ENCODE results near the gene IPO4.

IPO4 gene

DNA sequence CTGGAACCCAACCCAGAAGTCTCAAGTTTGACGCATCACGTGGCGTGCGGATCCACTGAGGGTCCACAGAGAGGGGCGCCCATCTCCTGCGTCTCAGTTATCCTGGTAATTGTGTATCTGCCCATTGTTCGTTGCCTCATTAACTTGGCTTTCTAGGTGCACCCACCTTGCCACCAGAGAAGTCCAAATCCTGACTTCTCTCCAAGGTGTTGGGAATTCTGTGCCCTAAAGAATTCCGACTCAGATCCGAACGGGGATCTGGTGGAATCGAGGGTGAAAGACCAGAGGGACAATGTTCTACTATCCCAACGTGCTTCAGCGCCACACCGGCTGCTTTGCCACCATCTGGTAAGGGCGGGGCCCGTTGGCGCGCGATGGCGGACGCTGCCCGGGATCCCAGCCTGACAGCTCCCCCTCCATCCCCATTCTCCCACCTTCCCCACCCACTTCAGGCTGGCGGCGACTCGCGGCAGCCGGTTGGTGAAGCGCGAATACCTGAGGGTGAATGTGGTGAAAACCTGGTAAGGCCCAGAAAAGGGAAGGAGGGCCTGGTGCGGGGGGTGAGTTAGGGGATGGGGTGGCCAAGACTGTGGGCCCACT, 16.3 kb downstream of the IPO4 start:
- DNase-seq, result no peak

DNA sequence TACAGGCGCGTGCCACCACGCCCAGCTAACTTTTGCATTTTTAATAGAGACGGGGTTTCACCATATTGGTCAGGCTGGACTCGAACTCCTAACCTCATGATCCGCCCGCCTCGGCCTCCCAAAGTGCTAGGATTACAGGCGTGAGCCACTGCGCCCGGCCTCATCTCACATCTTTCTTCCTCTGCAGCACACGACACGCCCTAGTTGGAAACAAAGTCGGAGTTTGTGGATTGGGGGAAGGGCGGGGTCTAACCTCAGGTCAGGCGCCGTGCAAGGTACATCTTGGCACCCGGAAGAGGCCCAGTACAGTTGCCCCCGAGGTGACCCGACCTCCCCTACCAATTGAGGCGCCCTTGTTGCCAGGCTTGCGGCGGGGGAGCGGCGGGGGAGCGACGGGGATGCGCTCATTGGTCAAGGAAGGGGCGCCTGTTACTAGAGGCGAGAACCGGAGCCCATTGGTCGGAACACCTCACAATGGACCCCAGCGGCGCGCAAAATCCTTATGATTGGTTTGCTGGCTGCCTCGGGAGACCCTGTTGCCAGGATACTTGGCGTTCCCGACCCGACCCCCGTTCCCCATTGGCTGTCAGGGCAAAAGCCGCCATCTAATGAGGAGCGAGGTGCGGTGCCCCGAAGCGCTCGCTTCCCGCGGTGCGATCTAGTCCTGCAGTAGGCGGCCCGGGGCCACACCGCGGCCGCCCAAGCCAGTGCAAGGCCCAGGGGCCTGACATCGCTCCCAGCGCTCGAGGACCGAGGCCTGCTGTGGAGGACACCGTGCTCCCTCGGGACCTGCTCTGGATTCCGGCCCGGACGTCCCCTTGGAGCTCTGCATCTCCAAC, 17.0 kb downstream of the IPO4 start, which contains the start of gene REC8:
TSS of gene REC8 (plus strand) at position 659 of the 839 bp plus-strand sequence. CDS start 473 bp downstream, outside the sequence.
- DNase-seq, result no peak

DNA sequence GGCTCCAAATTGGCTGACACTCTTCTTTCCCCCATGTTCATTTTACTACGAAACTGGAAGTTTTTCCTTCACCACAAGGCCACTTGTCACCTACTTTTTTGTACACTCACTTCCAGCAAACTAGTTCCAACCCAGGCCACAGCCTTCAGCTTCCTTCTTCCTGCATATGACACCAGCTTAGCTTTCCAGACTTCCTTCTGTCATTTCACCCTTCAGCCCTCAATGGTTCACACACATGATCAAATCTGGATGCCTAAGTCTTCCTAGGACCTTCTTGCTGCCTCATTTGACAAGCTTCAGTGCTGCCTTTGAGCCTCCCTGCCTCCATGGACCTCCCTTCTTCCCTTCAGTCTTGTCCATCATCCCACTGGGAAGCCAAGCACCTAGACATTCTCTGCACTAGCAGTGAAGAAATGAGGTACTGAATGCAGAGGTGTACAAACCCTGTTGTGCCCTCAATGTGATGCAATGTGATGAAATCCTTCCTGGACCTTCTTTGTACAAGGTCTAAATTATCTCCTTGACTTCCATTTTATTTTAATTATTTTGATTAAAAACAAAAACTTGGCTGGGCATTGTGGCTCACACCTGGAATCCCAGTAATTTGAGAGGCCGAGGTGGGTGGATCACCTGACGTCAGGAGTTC, 21.0 kb downstream of the IPO4 start:
- no peak for DNase-seq

DNA sequence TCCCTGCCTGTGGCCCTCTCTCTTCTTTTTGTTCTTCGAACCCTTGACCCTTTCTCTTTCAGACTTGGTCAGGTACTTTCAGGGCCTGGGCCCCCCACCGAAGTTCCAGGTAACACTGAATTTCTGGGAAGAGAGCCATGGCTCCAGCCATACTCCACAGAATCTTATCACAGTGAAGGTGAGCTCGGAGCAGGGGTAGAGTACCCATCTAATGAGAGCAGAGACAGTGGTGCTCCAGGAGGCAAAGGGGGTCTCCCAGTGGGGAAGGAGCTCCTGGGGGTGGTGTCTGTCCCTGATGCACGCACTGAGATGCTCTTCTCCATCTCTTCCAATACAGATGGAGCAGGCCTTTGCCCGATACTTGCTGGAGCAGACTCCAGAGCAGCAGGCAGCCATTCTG, 22.8 kb downstream of the IPO4 start:
- no peak for DNase-seq

DNA sequence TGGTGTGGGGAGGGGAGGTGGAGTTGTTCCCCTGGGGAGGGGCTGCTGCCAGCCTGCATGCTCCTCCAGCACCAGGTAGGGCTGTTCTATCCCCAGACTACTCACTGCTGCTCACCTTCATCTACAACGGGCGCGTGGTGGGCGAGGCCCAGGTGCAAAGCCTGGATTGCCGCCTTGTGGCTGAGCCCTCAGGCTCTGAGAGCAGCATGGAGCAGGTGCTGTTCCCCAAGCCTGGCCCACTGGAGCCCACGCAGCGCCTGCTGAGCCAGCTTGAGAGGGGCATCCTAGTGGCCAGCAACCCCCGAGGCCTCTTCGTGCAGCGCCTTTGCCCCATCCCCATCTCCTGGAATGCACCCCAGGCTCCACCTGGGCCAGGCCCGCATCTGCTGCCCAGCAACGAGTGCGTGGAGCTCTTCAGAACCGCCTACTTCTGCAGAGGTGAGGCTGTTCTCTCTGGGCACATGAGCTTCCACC, 24.1 kb downstream of the IPO4 start:
- no peak for DNase-seq

DNA sequence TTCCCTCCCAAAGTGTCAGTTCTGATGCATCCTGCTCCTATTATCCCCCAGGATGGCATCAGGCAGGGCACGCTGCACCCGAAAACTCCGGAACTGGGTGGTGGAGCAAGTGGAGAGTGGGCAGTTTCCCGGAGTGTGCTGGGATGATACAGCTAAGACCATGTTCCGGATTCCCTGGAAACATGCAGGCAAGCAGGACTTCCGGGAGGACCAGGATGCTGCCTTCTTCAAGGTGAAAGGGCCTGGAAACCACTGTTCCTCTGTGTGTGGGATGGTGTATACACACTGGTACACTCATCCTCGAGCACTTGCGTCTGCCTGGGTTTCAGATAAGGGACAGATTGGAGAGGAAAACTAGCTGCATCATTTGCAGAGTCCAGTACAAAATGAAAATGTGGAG, 26.5 kb downstream of the IPO4 start:
- no peak for DNase-seq

DNA sequence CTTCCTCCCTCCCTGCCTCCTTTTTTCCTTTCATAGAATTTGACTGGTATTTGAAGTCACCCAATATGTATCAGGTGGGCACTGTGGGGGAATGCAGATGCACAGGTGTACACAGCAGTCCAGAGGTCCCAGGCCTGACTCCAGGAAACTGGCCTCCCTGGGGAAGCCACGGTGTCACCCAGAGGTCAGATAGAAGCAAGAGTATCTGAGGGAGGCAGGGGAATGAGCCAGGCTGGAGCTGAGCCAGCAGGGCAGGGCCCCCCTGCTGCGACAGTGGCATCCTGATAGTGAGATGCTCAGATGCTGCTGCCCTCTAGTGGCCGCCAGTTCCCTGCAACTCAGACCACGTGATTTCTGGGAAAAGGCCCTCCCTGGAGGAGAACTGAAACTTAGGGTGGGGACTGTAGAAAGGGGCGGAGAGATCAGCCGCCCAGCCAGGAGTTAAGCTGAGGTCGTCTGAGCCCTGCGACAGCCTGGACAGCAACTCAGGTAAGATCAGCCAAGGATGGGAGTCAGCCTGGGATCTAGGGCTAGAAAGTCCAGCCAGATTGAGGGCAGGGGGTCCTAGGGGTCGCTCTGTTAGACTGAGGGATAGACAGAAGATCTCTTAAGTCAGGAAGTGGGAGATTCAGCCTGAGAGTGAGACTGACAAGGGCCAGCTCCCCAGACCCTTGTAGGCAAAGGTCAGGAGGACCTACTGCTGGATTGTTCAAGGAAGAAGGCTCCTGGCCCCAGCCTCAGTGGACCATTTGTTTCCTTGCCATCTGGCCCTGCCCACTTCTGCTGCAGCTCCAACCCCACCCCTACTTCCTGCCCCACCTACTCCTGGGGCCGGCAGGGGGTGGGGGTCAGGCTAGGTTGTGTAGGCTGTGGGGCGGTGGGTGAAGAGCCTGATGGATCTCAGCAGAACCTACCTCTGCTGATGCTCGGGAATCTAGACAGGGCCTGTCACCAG, 27.5 kb downstream of the IPO4 start, which contains the start of gene IRF9:
TSS of gene IRF9 (plus strand) at position 416 of the 955 bp plus-strand sequence. CDS start 880 bp downstream, outside the sequence.
- DNase-seq, result peak; percentile 88

DNA sequence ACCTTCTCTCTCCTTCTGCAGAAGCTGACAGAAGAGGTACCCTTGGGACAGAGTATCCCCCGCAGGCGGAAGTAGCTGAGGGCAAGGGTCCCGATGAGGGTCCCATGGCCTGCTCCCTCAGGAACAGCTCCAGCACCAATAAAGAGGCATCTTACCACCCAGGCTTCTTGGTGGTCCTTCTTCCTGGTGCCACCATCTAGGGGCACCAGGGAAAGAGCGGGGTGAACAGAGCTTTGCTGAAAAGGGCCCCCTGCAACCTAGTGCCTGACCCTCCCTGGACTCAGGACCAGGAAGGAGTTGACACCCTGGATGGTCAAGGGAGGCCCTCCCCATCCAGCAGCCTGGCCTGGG, 28.1 kb downstream of the IPO4 start:
- DNase-seq, result no peak

DNA sequence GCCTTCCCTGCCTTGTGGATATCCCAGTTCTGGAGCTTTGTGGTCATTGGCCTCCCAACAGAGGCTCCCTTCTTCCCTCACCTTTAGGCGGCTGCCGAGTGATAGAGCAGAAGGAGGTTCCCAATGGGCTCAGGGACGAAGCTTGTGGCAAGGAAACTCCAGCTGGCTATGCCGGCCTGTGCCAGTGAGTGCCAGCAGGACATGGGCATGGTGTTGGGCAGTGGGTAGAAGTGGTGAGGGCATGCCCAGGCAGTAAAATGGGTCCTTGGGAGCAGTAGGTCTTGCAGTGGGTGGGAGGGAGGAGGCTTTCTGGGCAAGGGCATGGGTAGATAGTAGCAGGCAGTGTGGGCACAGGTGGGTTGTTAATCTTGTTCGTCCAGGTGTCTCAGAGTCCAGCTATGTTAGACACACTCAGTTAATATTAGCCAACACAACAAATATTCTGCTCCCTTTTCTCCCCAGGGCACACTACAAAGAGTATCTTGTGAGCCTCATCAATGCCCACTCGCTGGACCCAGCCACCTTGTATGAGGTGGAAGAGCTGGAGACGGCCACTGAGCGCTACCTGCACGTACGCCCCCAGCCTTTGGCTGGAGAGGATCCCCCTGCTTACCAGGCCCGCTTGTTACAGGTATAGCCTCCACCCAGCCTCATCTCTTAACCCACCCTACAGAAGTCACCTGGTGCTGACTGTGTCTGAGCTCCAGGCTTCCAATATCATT, 28.7 kb downstream of the IPO4 start:
- DNase-seq, result no peak

DNA sequence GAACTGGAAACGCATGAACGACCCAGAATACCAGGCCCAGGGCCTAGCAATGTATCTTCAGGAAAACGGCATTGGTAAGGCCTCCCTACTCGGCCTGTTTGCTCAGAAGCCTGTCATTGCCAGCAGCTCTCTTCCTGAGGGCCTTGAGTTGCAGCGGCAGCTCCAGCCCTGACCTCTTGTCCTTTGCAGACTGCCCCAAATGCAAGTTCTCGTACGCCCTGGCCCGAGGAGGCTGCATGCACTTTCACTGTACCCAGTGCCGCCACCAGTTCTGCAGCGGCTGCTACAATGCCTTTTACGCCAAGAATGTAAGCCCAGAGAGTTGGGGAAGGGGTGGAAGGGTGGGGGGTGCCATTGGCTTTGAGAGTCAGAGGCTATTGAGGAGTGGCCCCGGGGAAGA, 31.3 kb downstream of the IPO4 start:
- DNase-seq, result no peak

DNA sequence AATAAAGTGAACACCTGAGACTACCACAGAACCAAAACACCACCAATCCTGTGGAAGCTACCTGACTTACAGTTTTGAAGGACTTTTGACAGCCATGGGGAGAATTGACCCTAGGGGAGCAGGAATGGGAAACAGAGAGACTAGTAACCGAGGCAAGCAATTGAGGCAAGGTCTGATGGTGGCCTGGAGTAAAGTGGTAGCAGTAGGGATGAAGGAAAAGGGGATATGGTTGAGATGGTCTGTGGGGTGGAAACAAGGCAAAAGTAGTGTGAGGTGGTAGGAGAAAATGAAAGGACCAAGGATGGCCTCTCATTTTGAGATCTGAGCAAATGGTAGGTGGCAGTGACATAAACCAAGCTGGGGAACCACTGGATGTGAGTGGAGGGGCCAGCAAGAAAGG, 31.8 kb downstream of the IPO4 start:
- no peak for DNase-seq

DNA sequence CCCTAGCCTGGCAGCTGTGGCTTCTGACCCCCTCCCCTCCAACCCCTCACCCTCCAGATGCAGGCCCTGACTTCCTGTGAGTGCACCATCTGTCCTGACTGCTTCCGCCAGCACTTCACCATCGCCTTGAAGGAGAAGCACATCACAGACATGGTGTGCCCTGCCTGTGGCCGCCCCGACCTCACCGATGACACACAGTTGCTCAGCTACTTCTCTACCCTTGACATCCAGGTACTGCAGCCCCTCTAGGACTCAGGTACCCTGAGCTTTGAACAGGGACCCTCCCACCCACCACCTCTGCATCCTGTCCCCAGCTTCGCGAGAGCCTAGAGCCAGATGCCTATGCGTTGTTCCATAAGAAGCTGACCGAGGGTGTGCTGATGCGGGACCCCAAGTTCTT, 33.5 kb downstream of the IPO4 start:
- DNase-seq, result no peak

DNA sequence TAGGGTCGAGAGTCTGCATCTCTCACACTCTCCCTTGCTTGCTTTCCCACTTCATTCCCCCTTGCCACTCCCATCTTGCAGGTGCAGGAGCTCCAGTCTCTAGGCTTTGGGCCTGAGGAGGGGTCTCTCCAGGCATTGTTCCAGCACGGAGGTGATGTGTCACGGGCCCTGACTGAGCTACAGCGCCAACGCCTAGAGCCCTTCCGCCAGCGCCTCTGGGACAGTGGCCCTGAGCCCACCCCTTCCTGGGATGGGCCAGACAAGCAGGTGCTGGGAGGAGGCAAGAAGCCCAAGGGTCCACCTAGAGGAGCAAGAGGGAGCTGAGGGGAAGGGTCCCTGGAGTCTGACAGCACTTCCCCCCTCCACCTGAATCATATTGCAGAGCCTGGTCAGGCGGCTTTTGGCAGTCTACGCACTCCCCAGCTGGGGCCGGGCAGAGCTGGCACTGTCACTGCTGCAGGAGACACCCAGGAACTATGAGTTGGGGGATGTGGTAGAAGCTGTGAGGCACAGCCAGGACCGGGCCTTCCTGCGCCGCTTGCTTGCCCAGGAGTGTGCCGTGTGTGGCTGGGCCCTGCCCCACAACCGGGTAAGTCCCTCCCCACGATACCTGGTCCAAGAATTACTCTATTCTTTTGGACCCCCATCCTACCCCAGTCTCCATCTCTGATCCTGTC, 37.1 kb downstream of the IPO4 start:
- DNase-seq, result no peak

DNA sequence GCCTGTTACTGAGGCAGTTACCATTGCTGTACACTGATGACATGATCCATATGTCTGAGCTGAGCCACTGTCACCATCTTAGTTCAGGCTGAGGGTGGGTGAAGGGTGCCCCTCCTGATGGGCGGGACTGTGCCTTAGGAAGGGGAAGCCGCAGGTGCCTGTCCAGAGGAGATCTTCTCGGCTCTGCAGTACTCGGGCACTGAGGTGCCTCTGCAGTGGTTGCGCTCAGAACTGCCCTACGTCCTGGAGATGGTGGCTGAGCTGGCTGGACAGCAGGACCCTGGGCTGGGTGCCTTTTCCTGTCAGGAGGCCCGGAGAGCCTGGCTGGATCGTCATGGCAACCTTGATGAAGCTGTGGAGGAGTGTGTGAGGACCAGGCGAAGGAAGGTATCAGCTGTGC, 37.6 kb downstream of the IPO4 start:
- DNase-seq, result no peak

DNA sequence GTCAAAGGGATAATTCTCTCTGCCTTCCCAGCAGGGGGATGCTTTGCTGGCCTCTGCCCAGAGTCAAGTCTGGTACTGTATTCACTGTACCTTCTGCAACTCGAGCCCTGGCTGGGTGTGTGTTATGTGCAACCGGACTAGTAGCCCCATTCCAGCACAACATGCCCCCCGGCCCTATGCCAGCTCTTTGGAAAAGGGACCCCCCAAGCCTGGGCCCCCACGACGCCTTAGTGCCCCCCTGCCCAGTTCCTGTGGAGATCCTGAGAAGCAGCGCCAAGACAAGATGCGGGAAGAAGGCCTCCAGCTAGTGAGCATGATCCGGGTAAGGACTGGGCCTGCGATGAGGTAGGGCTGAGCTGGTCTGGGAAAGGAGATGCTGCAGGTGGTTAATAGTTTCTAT, 38.0 kb downstream of the IPO4 start:
- no peak for DNase-seq

DNA sequence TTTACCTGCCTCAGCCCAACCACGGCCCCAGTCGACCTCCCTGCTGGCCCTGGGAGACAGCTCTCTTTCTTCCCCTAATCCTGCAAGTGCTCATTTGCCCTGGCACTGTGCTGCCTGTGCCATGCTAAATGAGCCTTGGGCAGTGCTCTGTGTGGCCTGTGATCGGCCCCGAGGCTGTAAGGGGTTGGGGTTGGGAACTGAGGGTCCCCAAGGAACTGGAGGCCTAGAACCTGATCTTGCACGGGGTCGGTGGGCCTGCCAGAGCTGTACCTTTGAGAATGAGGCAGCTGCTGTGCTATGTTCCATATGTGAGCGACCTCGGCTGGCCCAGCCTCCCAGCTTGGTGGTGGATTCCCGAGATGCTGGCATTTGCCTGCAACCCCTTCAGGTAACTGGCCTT, 38.6 kb downstream of the IPO4 start:
- DNase-seq, result no peak

DNA sequence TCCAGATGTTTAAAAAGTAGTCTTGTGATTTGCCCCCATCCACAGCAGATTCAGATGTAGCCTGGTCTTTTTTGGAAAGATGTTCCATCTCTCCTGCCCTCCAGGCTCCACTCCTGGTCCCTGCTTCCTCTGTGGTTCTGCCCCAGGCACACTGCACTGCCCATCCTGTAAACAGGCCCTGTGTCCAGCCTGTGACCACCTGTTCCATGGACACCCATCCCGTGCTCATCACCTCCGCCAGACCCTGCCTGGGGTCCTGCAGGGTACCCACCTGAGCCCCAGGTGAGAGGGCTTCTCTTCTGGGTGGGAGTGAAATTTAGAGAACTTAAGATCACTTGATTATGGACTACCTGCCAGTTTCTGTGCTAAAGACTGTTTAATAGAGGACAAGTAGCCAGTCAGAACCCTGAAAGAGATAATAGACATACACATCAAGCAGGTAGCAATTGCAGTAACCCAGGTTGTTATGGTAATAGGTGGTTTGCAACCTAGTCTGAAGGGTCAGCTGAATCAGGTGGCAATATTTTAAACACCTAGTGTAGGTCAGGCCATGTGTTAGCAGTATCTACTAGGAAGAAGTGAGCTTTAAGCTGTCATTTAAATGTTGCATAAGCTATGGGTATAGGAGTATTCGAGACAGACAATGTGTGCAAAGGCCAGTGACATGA, 39.2 kb downstream of the IPO4 start:
- no peak for DNase-seq

DNA sequence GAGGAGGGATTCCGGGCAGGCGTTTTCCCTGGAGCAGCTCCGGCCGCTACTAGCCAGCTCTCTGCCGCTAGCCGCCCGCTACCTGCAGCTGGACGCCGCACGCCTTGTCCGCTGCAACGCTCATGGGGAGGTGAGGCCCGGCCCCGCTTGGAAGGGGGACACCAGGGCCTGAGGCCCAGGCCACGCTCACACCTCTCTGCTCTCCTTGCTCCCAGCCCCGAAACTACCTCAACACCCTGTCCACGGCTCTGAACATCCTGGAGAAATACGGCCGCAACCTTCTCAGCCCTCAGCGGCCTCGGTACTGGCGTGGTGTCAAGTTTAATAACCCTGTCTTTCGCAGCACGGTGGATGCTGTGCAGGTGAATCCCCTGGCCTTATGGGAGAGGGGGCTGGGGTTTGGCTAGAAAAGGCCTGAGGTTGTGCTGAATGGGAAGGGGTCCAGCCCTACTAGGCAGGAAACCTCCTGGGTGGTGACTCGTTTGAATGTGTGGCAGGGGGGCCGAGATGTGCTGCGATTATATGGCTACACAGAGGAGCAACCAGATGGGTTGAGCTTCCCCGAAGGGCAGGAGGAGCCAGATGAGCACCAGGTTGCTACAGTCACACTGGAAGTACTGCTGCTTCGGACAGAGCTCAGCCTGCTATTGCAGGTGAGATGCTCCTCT, 40.7 kb downstream of the IPO4 start:
- DNase-seq, result no peak

DNA sequence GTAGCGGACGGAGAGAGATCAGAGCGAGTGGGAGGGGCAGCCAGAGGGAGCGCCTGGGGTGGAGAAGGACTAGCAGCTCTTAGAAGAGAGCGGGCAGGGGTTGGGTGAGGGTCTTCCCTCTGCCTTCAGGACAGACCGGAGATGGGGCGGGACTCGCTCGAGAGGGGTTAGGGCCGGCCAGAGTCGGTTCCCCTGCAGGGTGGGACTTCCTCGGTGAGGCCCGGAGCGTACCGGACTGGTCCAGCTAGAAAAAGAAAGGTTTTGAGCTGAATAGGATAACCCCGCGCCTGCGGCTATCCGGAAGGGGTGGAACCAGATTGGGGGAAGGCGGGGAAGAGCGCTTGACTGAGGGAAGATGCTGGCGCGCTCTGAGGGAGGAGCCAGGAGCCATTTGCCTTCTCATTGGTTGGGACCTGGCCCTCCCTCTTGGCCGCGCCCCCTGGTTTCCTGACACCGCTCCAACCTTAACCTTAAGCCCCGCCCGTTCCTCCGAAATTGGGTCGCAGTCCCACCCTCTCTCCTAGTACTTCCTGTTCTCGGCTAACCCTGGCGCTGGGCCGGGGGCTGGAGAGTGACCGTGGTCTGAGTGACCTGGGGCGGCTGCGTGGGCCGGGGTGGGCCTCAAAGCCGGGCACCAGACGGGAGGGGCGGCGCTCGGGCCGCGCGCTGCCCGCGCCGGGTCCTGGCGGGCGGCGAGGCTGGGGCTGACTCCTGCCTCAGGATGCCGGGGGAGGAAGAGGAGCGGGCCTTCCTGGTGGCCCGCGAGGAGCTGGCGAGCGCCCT, 41.4 kb downstream of the IPO4 start, which contains the start of gene RNF31:
TSS of gene RNF31 (plus strand) at position 521 of the 783 bp plus-strand sequence. CDS start at position 722, 201 bp downstream.
- DNase-seq, result peak; percentile 97

All from NK-92 treated with Interleukin-12 subunit alpha and Interleukin-12 subunit beta, amount 100 ng/mL, for 24 hours (cell line).